SK-N-DZ (cell line): Measurements from ENCODE around the gene BEND7.

Experiments used
- small RNA-seq, 2 experiments: library from RNA; depleted of rRNA; stranded (forward); fragments of <200 nt; gene quantifications; one replicate each; pipeline ENCODE3, GENCODE V24; 2014

Gene BEND7

Small RNA genes within 50 kb of the gene (small RNA-seq; reads per million reads assigned to genes)
- gene RF00019 = 0 reads per million in 2 experiments
